Stimulated activated naive CD8-positive, alpha-beta T cell treated with anti-CD3 and anti-CD28 coated beads, Interleukin-15, Interleukin-2, amounts not matched to agents 100 U/mL and 50 U/mL, for 24 hours (primary cell): ENCODE results near the gene SF3A1.
"Not testable (repeated sequence)": the region's sequence is repeated elsewhere in the genome, so short reads cannot be mapped to it uniquely, and the experiment has no call there.

Experiments
- ATAC-seq: fragments of 150-1000 bp; cut with Tn5 transposase; one replicate; pipeline ENCODE4 v1.10.0; 2021
- DNase-seq: peaks from one replicate; pipeline ENCODE4 v3.0.0; 2021

The SF3A1 gene, protein sequence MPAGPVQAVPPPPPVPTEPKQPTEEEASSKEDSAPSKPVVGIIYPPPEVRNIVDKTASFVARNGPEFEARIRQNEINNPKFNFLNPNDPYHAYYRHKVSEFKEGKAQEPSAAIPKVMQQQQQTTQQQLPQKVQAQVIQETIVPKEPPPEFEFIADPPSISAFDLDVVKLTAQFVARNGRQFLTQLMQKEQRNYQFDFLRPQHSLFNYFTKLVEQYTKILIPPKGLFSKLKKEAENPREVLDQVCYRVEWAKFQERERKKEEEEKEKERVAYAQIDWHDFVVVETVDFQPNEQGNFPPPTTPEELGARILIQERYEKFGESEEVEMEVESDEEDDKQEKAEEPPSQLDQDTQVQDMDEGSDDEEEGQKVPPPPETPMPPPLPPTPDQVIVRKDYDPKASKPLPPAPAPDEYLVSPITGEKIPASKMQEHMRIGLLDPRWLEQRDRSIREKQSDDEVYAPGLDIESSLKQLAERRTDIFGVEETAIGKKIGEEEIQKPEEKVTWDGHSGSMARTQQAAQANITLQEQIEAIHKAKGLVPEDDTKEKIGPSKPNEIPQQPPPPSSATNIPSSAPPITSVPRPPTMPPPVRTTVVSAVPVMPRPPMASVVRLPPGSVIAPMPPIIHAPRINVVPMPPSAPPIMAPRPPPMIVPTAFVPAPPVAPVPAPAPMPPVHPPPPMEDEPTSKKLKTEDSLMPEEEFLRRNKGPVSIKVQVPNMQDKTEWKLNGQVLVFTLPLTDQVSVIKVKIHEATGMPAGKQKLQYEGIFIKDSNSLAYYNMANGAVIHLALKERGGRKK

GRCh38 chr22:30356449-30357235, at the start of gene SF3A1, which contains the start of gene CCDC157:
SF3A1 (minus strand) TSS chr22:30356894; CDS start chr22:30356792, 102 bp downstream.
CCDC157 (plus strand) TSS chr22:30357007; CDS start chr22:30366001, 8,994 bp downstream.
- ATAC-seq (peak; percentile 95), DNase-seq (peak; percentile 91)

DNA sequence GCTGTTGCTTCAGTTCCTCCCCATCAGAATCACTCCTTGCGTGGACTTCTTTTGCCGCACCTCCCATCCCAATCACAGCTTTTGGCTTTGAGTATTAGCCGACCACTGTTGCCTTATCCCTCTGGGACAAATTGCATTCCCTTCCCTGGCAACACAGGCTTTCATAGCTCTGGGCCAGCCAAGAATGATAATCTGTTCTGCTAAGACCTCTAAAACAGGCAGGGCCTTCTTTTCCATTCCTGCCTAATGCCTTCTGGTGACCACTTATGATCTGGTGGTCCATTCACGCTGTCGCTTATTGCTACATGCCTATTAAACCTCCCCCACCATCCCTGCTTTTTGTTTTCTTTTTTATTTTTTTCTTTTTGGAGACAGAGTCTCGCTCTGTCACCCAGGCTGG, 49.7 kb upstream of the SF3A1 start:
- ATAC-seq: no peak
- no peak for DNase-seq

GRCh38 chr22:30405731-30406130, 49.0 kb upstream of the SF3A1 start:
- DNase-seq (no peak), ATAC-seq (no peak)

GRCh38 chr22:30404307-30404706, 47.6 kb upstream of the SF3A1 start:
- DNase-seq (no peak), ATAC-seq (no peak)

DNA sequence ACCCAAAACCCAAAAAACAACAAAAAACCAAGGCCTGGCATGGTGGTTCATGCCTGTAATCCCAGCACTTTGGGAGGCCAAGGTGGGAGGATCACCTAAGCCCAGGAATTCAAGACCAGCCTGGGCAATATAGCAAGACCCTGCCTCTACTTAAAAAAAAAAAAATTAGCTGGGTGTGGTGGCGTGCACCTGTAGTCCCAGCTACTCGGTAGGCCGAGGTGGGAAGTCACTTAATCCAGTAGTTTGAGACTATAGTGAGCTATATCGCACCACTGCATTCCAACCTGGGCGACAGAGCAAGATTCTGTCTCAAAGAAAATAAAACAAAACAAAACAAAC, 46.0 kb upstream of the SF3A1 start:
- DNase-seq, ATAC-seq: not testable (repeated sequence)

GRCh38 chr22:30402028-30402765, 45.5 kb upstream of the SF3A1 start:
- DNase-seq: no peak

DNA sequence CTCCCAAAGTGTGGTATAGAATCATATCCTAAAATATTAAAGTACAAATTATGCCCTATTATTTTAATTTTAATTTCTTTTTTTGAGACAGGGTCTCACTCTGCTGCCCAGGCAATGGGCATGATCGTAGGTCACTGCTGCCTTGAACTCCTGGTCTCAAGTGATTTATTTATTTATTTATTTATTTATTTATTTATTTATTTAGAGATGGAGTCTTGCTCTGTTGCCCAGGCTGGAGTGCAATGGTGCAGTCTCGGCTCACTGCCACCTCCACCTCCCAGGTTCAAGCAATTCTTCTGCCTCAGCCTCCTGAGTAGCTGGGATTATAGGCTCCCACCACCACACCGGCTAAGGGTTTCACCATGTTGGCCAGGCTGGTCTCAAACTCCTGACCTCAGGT, 44.3 kb upstream of the SF3A1 start:
- DNase-seq, ATAC-seq: not testable (repeated sequence)

More at GRCh38 chr22:30402028-30402765, 45.5 kb upstream of the SF3A1 start:
- ATAC-seq: no peak

DNA sequence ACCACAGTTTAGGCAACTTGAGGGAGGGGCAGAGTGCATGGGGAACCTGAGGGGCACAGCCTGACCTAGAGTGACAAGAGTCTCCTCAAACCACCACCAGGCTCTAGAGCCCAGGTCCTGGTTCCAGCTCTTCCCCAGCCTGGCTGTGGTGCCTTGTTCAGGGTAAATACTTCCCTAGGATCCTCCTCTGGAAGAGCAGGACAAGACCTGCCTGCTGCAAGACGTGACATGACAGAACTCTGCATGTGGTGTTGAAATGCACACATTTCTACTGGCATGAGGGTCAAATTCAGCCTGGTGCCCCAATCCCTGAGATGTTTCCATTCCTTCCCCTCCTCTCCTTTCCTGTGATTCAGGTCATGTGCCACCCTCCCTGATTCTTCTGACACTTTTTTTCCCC, 43.5 kb upstream of the SF3A1 start:
- no peak for DNase-seq

DNA sequence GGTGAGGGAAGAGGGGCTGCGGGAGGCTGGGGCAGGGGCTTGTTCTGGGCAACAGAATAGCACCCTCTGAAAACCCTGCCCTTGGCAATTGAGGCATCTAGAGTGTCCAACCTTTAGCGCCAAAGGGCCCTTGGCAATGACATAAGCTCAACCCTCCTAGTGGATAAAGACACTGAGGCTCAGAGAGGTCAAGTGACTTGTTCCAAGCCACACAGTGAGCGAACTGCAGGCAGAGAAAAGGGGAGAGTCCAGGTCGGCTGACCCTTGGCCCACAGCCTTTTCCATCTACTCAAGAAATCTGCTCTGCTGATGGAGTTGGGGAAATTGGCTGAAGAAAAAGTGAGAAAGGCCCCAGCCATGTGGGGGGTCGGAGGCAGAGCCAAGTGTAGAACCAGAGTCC, 43.0 kb upstream of the SF3A1 start:
- ATAC-seq: no peak

More for the DNA sequence above, 43.5 kb upstream of the SF3A1 start:
- ATAC-seq: no peak

DNA sequence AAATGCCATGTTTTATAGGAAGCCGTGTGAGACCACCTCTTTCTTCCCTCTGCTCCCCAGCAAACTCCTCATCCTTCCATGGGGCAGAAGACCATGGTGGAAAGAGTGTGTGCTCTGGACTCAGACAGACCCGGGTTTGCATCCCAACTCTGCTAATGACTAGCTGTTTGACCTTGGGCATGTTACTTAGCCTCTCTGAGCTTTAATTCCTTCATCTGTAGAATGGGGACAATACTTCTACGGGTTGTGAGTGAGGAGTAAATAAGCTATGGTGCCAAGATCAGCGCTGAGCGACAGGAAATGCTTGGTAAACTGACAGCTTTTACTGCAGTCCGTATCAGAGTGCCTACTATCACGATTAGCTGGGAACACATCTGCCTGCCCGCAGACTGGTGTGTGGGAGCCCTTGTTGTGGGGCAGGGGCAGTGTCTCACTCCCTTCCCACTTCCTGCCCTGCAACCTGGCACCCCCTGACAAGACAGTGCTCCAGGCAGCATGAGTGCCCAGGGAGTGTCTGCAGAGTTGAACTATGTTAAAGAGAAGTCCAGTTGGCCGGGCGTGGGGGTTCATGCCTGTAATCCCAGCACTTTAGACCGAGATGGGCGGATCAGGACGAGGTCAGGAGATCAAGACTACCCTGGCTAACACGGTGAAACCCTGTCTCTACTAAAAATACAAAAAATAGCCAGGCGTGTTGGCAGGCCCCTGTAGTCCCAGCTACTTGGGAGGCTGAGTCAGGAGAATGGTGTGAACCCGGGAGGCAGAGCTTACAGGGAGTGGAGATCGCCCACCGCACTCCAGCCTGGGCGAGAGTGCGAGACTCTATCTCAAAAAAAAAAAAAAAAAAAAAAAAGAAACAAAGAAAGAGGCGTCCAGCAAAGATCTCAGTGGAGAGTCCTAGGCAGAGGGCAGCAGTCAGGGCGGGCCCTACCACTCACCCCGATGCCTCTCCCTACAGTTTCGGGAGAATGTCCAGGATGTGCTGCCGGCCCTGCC, 42.3 kb upstream of the SF3A1 start:
- ATAC-seq (no peak), DNase-seq (no peak)

More for the DNA sequence above, 43.0 kb upstream of the SF3A1 start:
- DNase-seq: no peak

GRCh38 chr22:30397656-30398635, 41.3 kb upstream of the SF3A1 start:
- ATAC-seq (no peak), DNase-seq (no peak)

GRCh38 chr22:30396871-30397655, 40.4 kb upstream of the SF3A1 start, which contains the start of gene SEC14L2:
SEC14L2 (plus strand) TSS chr22:30397018; CDS start chr22:30397117, 99 bp downstream.
- peak; percentile 93 for ATAC-seq
- peak; percentile 78 for DNase-seq

GRCh38 chr22:30393885-30394284, 37.2 kb upstream of the SF3A1 start:
- DNase-seq (no peak), ATAC-seq (no peak)

GRCh38 chr22:30393322-30393680, 36.6 kb upstream of the SF3A1 start:
- DNase-seq (no peak), ATAC-seq (no peak)

GRCh38 chr22:30392661-30393321, 36.1 kb upstream of the SF3A1 start:
- no peak for DNase-seq
- ATAC-seq: no peak

- peak; percentile 83 for DNase-seq
- peak; percentile 69 for ATAC-seq
Measured at GRCh38 chr22:30390974-30391691, 34.4 kb upstream of the SF3A1 start.
